GM23338 (cell line): ENCODE measurements around the gene GPR50. TPM values are rescaled to one million over a fixed set of nuclear protein-coding genes. Genes with fewer than 3 reads are reported as not detected.

Source experiments
- ATAC-seq: fragments of 200-7000 bp; cut with Tn5 transposase; 3 replicates; pipeline ENCODE4 v1.9.1; 2020
- DNase-seq: peaks from one replicate; pipeline ENCODE4 v3.0.0-alpha.2; 2015; ENCODE audit warnings: low spot score
- H2AFZ ChIP-seq: fragments of 200-600 bp; sonication (generic); 2 replicates; pipeline ENCODE4 v1.8.0; 2016; ENCODE audit warnings: antibody characterized with exemption, mild to moderate bottlenecking, moderate library complexity
- H3F3A ChIP-seq: fragments of 200-600 bp; sonication (generic); replicated peaks from 2 replicates; pipeline ENCODE4 v1.8.0; 2017; ENCODE audit warnings: antibody characterized with exemption, mixed run types, low read depth
- H3K27ac ChIP-seq: fragments of 200-600 bp; sonication (generic); 2 replicates; pipeline ENCODE4 v1.6.1; 2016; ENCODE audit warnings: low read depth
- H3K27me3 ChIP-seq: fragments of 200-600 bp; sonication (generic); 2 replicates; pipeline ENCODE4 v1.8.0; 2016; ENCODE audit warnings: mild to moderate bottlenecking, mixed run types, moderate library complexity; ENCODE audit not compliant: insufficient read depth
- H3K36me3 ChIP-seq: fragments of 200-600 bp; sonication (generic); 2 replicates; pipeline ENCODE4 v1.8.0; 2016; ENCODE audit warnings: mild to moderate bottlenecking; ENCODE audit not compliant: insufficient read depth
- H3K4me1 ChIP-seq: fragments of 200-600 bp; sonication (generic); 2 replicates; pipeline ENCODE4 v1.8.0; 2016; ENCODE audit warnings: mild to moderate bottlenecking, moderate library complexity; ENCODE audit not compliant: insufficient read depth
- H3K4me2 ChIP-seq: fragments of 200-600 bp; sonication (generic); 2 replicates; pipeline ENCODE4 v1.7.1; 2017; ENCODE audit warnings: mixed run types
- H3K4me3 ChIP-seq: fragments of 200-600 bp; sonication (generic); 2 replicates; pipeline ENCODE4 v1.6.1; 2016; ENCODE audit warnings: mixed run types
- H3K79me2 ChIP-seq: fragments of 200-600 bp; sonication (generic); replicated peaks from 2 replicates; pipeline ENCODE4 v1.8.0; 2017; ENCODE audit warnings: mild to moderate bottlenecking; ENCODE audit not compliant: insufficient read depth
- H3K9me2 ChIP-seq: fragments of 200-600 bp; sonication (generic); 2 replicates; pipeline ENCODE4 v1.8.0; 2017; ENCODE audit not compliant: insufficient read depth
- H4K20me1 ChIP-seq: fragments of 200-600 bp; sonication (generic); replicated peaks from 2 replicates; pipeline ENCODE4 v1.8.0; 2017; ENCODE audit warnings: mild to moderate bottlenecking; ENCODE audit not compliant: insufficient read depth
- H3K27ac Mint-ChIP-seq: 2 replicates; pipeline ENCODE4 v1.8.0; 2020; ENCODE audit warnings: inconsistent platforms, mild to moderate bottlenecking, moderate library complexity, mixed read lengths
- H3K27me3 Mint-ChIP-seq: 3 replicates; pipeline ENCODE4 v1.8.0; 2022; ENCODE audit warnings: low read depth, mild to moderate bottlenecking, moderate library complexity, mixed read lengths, inconsistent platforms; ENCODE audit not compliant: insufficient read depth, poor library complexity
- H3K36me3 Mint-ChIP-seq: 3 replicates; pipeline ENCODE4 v1.8.0; 2021; ENCODE audit warnings: low read depth, mild to moderate bottlenecking, inconsistent platforms, moderate library complexity, mixed read lengths
- H3K4me1 Mint-ChIP-seq: 3 replicates; pipeline ENCODE4 v1.8.0; 2020; ENCODE audit warnings: mild to moderate bottlenecking, inconsistent platforms, mixed read lengths
- H3K4me3 Mint-ChIP-seq: 3 replicates; pipeline ENCODE4 v1.8.0; 2021; ENCODE audit warnings: moderate library complexity, mild to moderate bottlenecking, inconsistent platforms, mixed read lengths
- H3K9me3 Mint-ChIP-seq: 3 replicates; pipeline ENCODE4 v1.8.0; 2020; ENCODE audit warnings: moderate library complexity, mild to moderate bottlenecking, inconsistent platforms, mixed read lengths
- CREB1 ChIP-seq: fragments of 250-450 bp; sonication (Bioruptor Pico); IDR thresholded peaks from 2 replicates; pipeline ENCODE4 v1.5.0; 2020; ENCODE audit warnings: low read depth, mild to moderate bottlenecking, moderate library complexity
- CTCF ChIP-seq, 2 experiments: fragments of 200-600 bp in 1 of 2; sonication (generic) in 1 of 2; conservative IDR thresholded peaks; 2 replicates each; pipeline versions ENCODE4 v1.5.1 to v1.6.1; 2016 to 2017; ENCODE audit warnings: antibody characterized with exemption in 2 of 2, low read depth in 2 of 2, mild to moderate bottlenecking in 2 of 2, moderate library complexity in 1 of 2
- ETS1 ChIP-seq: IDR thresholded peaks from 2 replicates; pipeline ENCODE4 v1.6.1; 2016; ENCODE audit warnings: antibody characterized with exemption
- EZH2 ChIP-seq: fragments of 200-600 bp; sonication (generic); IDR thresholded peaks from one replicate; pipeline ENCODE4 v1.8.0; 2017; ENCODE audit warnings: antibody characterized with exemption, mild to moderate bottlenecking, low read depth; ENCODE audit not compliant: unreplicated experiment
- EZH2phosphoT487 ChIP-seq: fragments of 200-600 bp; sonication (generic); IDR thresholded peaks from one replicate; pipeline ENCODE4 v1.8.1; 2018; ENCODE audit warnings: antibody characterized with exemption; ENCODE audit not compliant: unreplicated experiment
- JUNB ChIP-seq: IDR thresholded peaks from one replicate; pipeline ENCODE4 v1.6.1; 2016; ENCODE audit warnings: antibody characterized with exemption; ENCODE audit not compliant: unreplicated experiment
- NANOG ChIP-seq: IDR thresholded peaks from 2 replicates; pipeline ENCODE4 v1.6.1; 2016; ENCODE audit warnings: antibody characterized with exemption, borderline replicate concordance
- POLR2AphosphoS5 ChIP-seq: IDR thresholded peaks from 2 replicates; pipeline ENCODE4 v1.6.1; 2016; ENCODE audit warnings: antibody characterized with exemption, low read depth
- REST ChIP-seq: IDR thresholded peaks from one replicate; pipeline ENCODE4 v1.6.1; 2018; ENCODE audit warnings: antibody characterized with exemption; ENCODE audit not compliant: unreplicated experiment
- STAT1 ChIP-seq: IDR thresholded peaks from one replicate; pipeline ENCODE4 v1.6.1; 2016; ENCODE audit warnings: antibody characterized with exemption; ENCODE audit not compliant: unreplicated experiment
- ZNF331 ChIP-seq: fragments of 250-450 bp; sonication (Bioruptor Pico); IDR thresholded peaks from 2 replicates; pipeline ENCODE4 v1.5.0; 2020; ENCODE audit warnings: low read depth, mild to moderate bottlenecking, moderate library complexity
- polyA plus RNA-seq: library from polyadenylated mRNA; unstranded; fragments of >200 nt; fragmentation: Nextera tagmentation; extraction: Ambion mirVana; gene quantifications from 2 replicates; pipeline ENCODE4 v1.2.1, GENCODE V29; 2016
- total RNA-seq: library from RNA; depleted of rRNA; stranded (reverse); fragments of >200 nt; shearing (Covaris generic); gene quantifications from 2 replicates; pipeline ENCODE4 v1.2.3, GENCODE V29; 2014

The GPR50 gene
- total and polyA plus RNA-seq, 2 experiments from 2014 or later, result 0.59 to 1.5 TPM

GRCh38 chrX:151181088-151181487 lies 4.7 kb downstream of the GPR50 start:
- Histone ChIP-seq H3K9me2 (no peaks in the 10 kb centered on the region), H3K4me3 (no peak overlapping the region), H4K20me1 (no peaks in the 10 kb centered on the region), H3K4me1 (peaks cover 33% of the 10 kb centered on the region), H3K79me2 (no peaks in the 10 kb centered on the region), H3K27ac (no peak overlapping the region), H3K4me2 (no peak overlapping the region), H2AFZ (no peak overlapping the region), H3F3A (no peaks in the 10 kb centered on the region), H3K36me3 (no peaks in the 10 kb centered on the region), H3K27me3 (peaks cover 49% of the 10 kb centered on the region)
- H3K4me1 Mint-ChIP-seq, result peaks cover 41% of the 10 kb centered on the region
- no peak for TF ChIP-seq CTCF (conservative IDR thresholded peaks at IDR 0.05; ENCODE audit: low read depth in 2 of 2)
- no peak for TF ChIP-seq CREB1 (CRISPR knock-in tag)
- no peak for TF ChIP-seq STAT1
- TF ChIP-seq ETS1, result no peak
- no peak for TF ChIP-seq NANOG
- no peak for TF ChIP-seq JUNB
- no peak for TF ChIP-seq POLR2AphosphoS5
- H3K27ac Mint-ChIP-seq, result no peak overlapping the region
- peaks cover 12% of the 10 kb centered on the region; the same call in 2 of the 3 replicates for H3K9me3 Mint-ChIP-seq
- peaks cover 23% of the 10 kb centered on the region for H3K36me3 Mint-ChIP-seq
- DNase-seq (no peak), ATAC-seq (no peak)
- H3K4me3 Mint-ChIP-seq, result no peak overlapping the region
- H3K27me3 Mint-ChIP-seq, result peaks cover 39% of the 10 kb centered on the region

- Histone ChIP-seq H3K4me2 (peak overlapping the region; percentile 74), H3K4me1 (peaks cover 33% of the 10 kb centered on the region), H3K36me3 (no peaks in the 10 kb centered on the region), H2AFZ (peak overlapping the region; percentile 78; the same call in 1 of the 2 replicates), H3F3A (no peaks in the 10 kb centered on the region), H3K79me2 (no peaks in the 10 kb centered on the region), H3K9me2 (no peaks in the 10 kb centered on the region), H3K4me3 (peak overlapping the region; percentile 53), H4K20me1 (no peaks in the 10 kb centered on the region), H3K27me3 (peaks cover 35% of the 10 kb centered on the region), H3K27ac (no peak overlapping the region)
- peak overlapping the region; percentile 67; the same call in 2 of the 3 replicates for H3K4me3 Mint-ChIP-seq
- H3K36me3 Mint-ChIP-seq, result peaks cover 23% of the 10 kb centered on the region
- TF ChIP-seq CREB1 (CRISPR knock-in tag) (no peak), STAT1 (no peak), REST (no peak), POLR2AphosphoS5 (no peak), JUNB (no peak), ETS1 (no peak), EZH2phosphoT487 (no peak), NANOG (no peak), ZNF331 (CRISPR knock-in tag) (no peak), EZH2 (no peak)
- peaks cover 41% of the 10 kb centered on the region for H3K4me1 Mint-ChIP-seq
- H3K27me3 Mint-ChIP-seq, result peaks cover 28% of the 10 kb centered on the region
- peaks cover 5% of the 10 kb centered on the region; the same call in 1 of the 3 replicates for H3K9me3 Mint-ChIP-seq
- ATAC-seq, result no peak
- no peak overlapping the region for H3K27ac Mint-ChIP-seq
- no peak for DNase-seq
Observed at GRCh38 chrX:151183233-151183753, 6.9 kb downstream of the GPR50 start.
